ENCODE measurements around the gene CRB3.

DNA sequence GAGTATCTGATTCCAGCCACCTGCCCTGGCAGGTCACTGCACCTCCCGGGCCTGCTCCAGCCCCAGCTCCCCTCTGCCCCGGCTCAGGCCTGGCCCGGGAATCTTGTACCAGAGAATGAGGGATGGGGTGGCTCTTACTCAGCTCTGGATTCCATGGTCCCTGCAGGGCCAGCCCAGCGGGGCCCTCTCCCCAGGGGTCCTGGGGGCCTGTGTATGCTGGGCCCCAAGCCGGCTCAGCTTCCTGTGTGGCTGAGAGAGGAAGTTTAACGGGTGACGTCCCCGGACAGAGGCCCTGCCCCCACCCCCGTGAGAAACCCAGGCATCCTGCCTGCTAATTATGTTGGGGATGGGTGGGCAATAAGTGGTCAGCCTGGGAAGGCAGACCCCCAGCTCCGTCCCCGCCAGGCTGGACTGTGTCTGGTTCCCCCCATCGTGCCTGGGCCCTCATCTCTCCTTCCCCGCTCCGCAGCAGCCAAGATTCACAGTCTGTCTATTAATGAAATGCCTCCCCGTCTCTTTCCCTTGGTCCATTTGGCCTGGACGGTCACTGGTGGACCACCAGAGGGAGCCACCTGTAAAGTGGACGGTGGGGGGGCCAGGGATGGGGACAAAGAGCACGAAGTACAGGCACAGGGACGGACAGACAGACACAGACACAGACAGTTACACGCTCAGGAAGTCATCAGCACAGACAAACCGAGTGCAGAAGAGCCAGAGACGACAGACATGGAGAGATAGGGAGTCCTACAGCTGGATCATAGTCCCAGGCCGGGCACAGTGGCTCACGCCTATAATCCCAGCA lies 17.7 kb downstream of the CRB3 start, which contains the start of gene DENND1C:
- TF ChIP-seq, protein P1, sequence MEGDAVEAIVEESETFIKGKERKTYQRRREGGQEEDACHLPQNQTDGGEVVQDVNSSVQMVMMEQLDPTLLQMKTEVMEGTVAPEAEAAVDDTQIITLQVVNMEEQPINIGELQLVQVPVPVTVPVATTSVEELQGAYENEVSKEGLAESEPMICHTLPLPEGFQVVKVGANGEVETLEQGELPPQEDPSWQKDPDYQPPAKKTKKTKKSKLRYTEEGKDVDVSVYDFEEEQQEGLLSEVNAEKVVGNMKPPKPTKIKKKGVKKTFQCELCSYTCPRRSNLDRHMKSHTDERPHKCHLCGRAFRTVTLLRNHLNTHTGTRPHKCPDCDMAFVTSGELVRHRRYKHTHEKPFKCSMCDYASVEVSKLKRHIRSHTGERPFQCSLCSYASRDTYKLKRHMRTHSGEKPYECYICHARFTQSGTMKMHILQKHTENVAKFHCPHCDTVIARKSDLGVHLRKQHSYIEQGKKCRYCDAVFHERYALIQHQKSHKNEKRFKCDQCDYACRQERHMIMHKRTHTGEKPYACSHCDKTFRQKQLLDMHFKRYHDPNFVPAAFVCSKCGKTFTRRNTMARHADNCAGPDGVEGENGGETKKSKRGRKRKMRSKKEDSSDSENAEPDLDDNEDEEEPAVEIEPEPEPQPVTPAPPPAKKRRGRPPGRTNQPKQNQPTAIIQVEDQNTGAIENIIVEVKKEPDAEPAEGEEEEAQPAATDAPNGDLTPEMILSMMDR (conservative IDR thresholded peaks at IDR 0.05 in 1 of 2, IDR thresholded peaks at IDR 0.05 in 1 of 2; ENCODE audit: low read depth in 1 of 2, low read length in 2 of 2), result peak; percentile 20 to 52
- no peak for TF ChIP-seq EZH2 (IDR thresholded peaks at IDR 0.05; ENCODE audit: low read length, missing control alignments)
